Rectal smooth muscle tissue (tissue), 1 donor: ENCODE data around the gene P2RX4.

ENCODE experiments used
- H3K27ac ChIP-seq: one replicate; pipeline ENCODE4 v1.7.0; 2013; ENCODE audit warnings: low read depth, low read length, inconsistent platforms
- H3K27me3 ChIP-seq: one replicate; pipeline ENCODE4 v1.7.0; 2013; ENCODE audit warnings: low read length; ENCODE audit not compliant: control insufficient read depth, insufficient read depth
- H3K36me3 ChIP-seq: one replicate; pipeline ENCODE4 v1.7.0; 2013; ENCODE audit warnings: low read length; ENCODE audit not compliant: control insufficient read depth, insufficient read depth
- H3K4me1 ChIP-seq: one replicate; pipeline ENCODE4 v1.7.0; 2013; ENCODE audit warnings: low read length; ENCODE audit not compliant: control insufficient read depth, insufficient read depth
- H3K4me3 ChIP-seq: one replicate; pipeline ENCODE4 v1.7.0; 2013; ENCODE audit warnings: low read length
- H3K9ac ChIP-seq: one replicate; pipeline ENCODE4 v1.7.0; 2013; ENCODE audit warnings: low read length

The P2RX4 gene

GRCh38 chr12:121175383-121176119 is 34.4 kb upstream of the P2RX4 start:
- Histone ChIP-seq H3K36me3 (peaks cover 4% of the 10 kb centered on the region), H3K9ac (no peak overlapping the region), H3K4me1 (no peaks in the 10 kb centered on the region), H3K27me3 (no peaks in the 10 kb centered on the region), H3K4me3 (no peak overlapping the region), H3K27ac (no peak overlapping the region)

- Histone ChIP-seq H3K4me3 (no peak overlapping the region), H3K27me3 (no peaks in the 10 kb centered on the region), H3K4me1 (no peaks in the 10 kb centered on the region), H3K9ac (no peak overlapping the region), H3K36me3 (peaks cover 4% of the 10 kb centered on the region), H3K27ac (no peak overlapping the region)
Measured at GRCh38 chr12:121176826-121177529, 33.0 kb upstream of the P2RX4 start.

- Histone ChIP-seq H3K4me1 (no peaks in the 10 kb centered on the region), H3K36me3 (peaks cover 4% of the 10 kb centered on the region), H3K4me3 (no peak overlapping the region), H3K9ac (no peak overlapping the region), H3K27ac (no peak overlapping the region), H3K27me3 (no peaks in the 10 kb centered on the region)
Measured at GRCh38 chr12:121181181-121181580, 28.7 kb upstream of the P2RX4 start.

GRCh38 chr12:121182222-121182893 is 27.6 kb upstream of the P2RX4 start:
- no peak overlapping the region for H3K27ac ChIP-seq
- no peak overlapping the region for H3K4me3 ChIP-seq
- H3K4me1 ChIP-seq = no peaks in the 10 kb centered on the region
- no peak overlapping the region for H3K9ac ChIP-seq
- no peaks in the 10 kb centered on the region for H3K36me3 ChIP-seq
- H3K27me3 ChIP-seq = no peaks in the 10 kb centered on the region

- Histone ChIP-seq H3K27ac (no peak overlapping the region), H3K4me1 (no peaks in the 10 kb centered on the region), H3K27me3 (no peaks in the 10 kb centered on the region), H3K36me3 (no peaks in the 10 kb centered on the region), H3K4me3 (no peak overlapping the region), H3K9ac (no peak overlapping the region)
Measured at GRCh38 chr12:121184425-121184824, 25.5 kb upstream of the P2RX4 start.

GRCh38 chr12:121184984-121185889 is 24.7 kb upstream of the P2RX4 start:
- Histone ChIP-seq H3K27me3 (no peaks in the 10 kb centered on the region), H3K27ac (no peak overlapping the region), H3K4me1 (no peaks in the 10 kb centered on the region), H3K4me3 (no peak overlapping the region), H3K36me3 (no peaks in the 10 kb centered on the region), H3K9ac (no peak overlapping the region)

GRCh38 chr12:121186826-121187225 is 23.1 kb upstream of the P2RX4 start:
- Histone ChIP-seq H3K36me3 (no peaks in the 10 kb centered on the region), H3K4me1 (no peaks in the 10 kb centered on the region), H3K9ac (no peak overlapping the region), H3K4me3 (no peak overlapping the region), H3K27me3 (no peaks in the 10 kb centered on the region), H3K27ac (no peak overlapping the region)

GRCh38 chr12:121187501-121187900 is 22.4 kb upstream of the P2RX4 start:
- Histone ChIP-seq H3K9ac (no peak overlapping the region), H3K36me3 (no peaks in the 10 kb centered on the region), H3K27me3 (no peaks in the 10 kb centered on the region), H3K4me3 (no peak overlapping the region), H3K27ac (no peak overlapping the region), H3K4me1 (no peaks in the 10 kb centered on the region)

- Histone ChIP-seq H3K9ac (no peak overlapping the region), H3K27me3 (no peaks in the 10 kb centered on the region), H3K27ac (no peak overlapping the region), H3K36me3 (no peaks in the 10 kb centered on the region), H3K4me1 (no peaks in the 10 kb centered on the region), H3K4me3 (no peak overlapping the region)
Measured at GRCh38 chr12:121188227-121188626, 21.7 kb upstream of the P2RX4 start.

- Histone ChIP-seq H3K27ac (no peak overlapping the region), H3K27me3 (no peaks in the 10 kb centered on the region)
Measured at GRCh38 chr12:121189131-121189530, 20.8 kb upstream of the P2RX4 start.

GRCh38 chr12:121189619-121190155 is 20.2 kb upstream of the P2RX4 start:
- no peak overlapping the region for H3K9ac ChIP-seq
- H3K27me3 ChIP-seq = no peaks in the 10 kb centered on the region
- no peaks in the 10 kb centered on the region for H3K36me3 ChIP-seq
- no peaks in the 10 kb centered on the region for H3K4me1 ChIP-seq
- no peak overlapping the region for H3K27ac ChIP-seq
- H3K4me3 ChIP-seq = no peak overlapping the region

More at GRCh38 chr12:121189131-121189530, 20.8 kb upstream of the P2RX4 start:
- no peaks in the 10 kb centered on the region for H3K36me3 ChIP-seq
- no peak overlapping the region for H3K4me3 ChIP-seq
- H3K9ac ChIP-seq = no peak overlapping the region
- H3K4me1 ChIP-seq = no peaks in the 10 kb centered on the region
